Smooth muscle cell (in vitro differentiated cells): ENCODE measurements around the gene SCAPER. TPM values are rescaled to one million over a fixed set of nuclear protein-coding genes. Genes with fewer than 3 reads are reported as not detected.
"Not testable (repeated sequence)": the region's sequence is repeated elsewhere in the genome, so short reads cannot be mapped to it uniquely, and the experiment has no call there.

Experiments
- DNase-seq: peaks from one replicate; lab custom pipeline; 2025; ENCODE audit not compliant: unreplicated experiment; lab: John Stamatoyannopoulos, UW
- H2AFZ ChIP-seq: fragments of 200-600 bp; sonication (generic); 2 replicates; pipeline ENCODE4 v1.6.0; 2016; ENCODE audit warnings: antibody characterized with exemption, low read depth, mild to moderate bottlenecking
- H3F3A ChIP-seq: fragments of 200-600 bp; sonication (generic); 2 replicates; pipeline ENCODE4 v1.6.0; 2017; ENCODE audit warnings: antibody characterized with exemption, low read depth
- H3K27ac ChIP-seq: fragments of 200-600 bp; sonication (generic); 2 replicates; pipeline ENCODE4 v1.5.1; 2016; ENCODE audit warnings: low read depth, mild to moderate bottlenecking
- H3K27me3 ChIP-seq: fragments of 200-600 bp; sonication (generic); 2 replicates; pipeline ENCODE4 v1.6.1; 2016; ENCODE audit warnings: low read depth, mild to moderate bottlenecking
- H3K36me3 ChIP-seq: fragments of 200-600 bp; sonication (generic); 2 replicates; pipeline ENCODE4 v1.5.1; 2016; ENCODE audit warnings: low read depth
- H3K4me1 ChIP-seq: fragments of 200-600 bp; sonication (generic); 2 replicates; pipeline ENCODE4 v1.5.1; 2016; ENCODE audit warnings: low read depth
- H3K4me2 ChIP-seq: fragments of 200-600 bp; sonication (generic); 2 replicates; pipeline ENCODE4 v1.6.0; 2016; ENCODE audit warnings: mild to moderate bottlenecking
- H3K4me3 ChIP-seq: fragments of 200-600 bp; sonication (generic); 2 replicates; pipeline ENCODE4 v1.5.1; 2016; ENCODE audit warnings: mild to moderate bottlenecking
- H3K79me2 ChIP-seq: fragments of 200-600 bp; sonication (generic); 2 replicates; pipeline ENCODE4 v1.6.0; 2016; ENCODE audit warnings: low read depth, mild to moderate bottlenecking
- H3K9ac ChIP-seq: fragments of 200-600 bp; sonication (generic); 2 replicates; pipeline ENCODE4 v1.6.0; 2016; ENCODE audit warnings: low read depth
- H3K9me3 ChIP-seq: fragments of 200-600 bp; sonication (generic); replicated peaks from 2 replicates; pipeline ENCODE4 v1.5.1; 2016; ENCODE audit warnings: low read depth
- H4K20me1 ChIP-seq: fragments of 200-600 bp; sonication (generic); 2 replicates; pipeline ENCODE4 v1.6.0; 2016; ENCODE audit warnings: low read depth
- CTCF ChIP-seq: fragments of 200-600 bp; sonication (generic); IDR thresholded peaks from 2 replicates; pipeline ENCODE4 v1.5.1; 2017; ENCODE audit warnings: borderline replicate concordance, mild to moderate bottlenecking, antibody characterized with exemption; ENCODE audit not compliant: insufficient read depth, poor library complexity, severe bottlenecking
- WGBS: methylation state at CpG from one replicate; pipeline ENCODE4 v1.1.7; 2016; ENCODE audit warnings: low lambda C conversion rate; 5-methylcytosine and 5-hydroxymethylcytosine counted together
- polyA plus RNA-seq: library from polyadenylated mRNA; unstranded; fragments of >200 nt; fragmentation: Nextera tagmentation; extraction: Ambion mirVana; gene quantifications from 2 replicates; pipeline ENCODE4 v1.2.1, GENCODE V29; 2016
- total RNA-seq: library from RNA; depleted of rRNA; stranded (reverse); fragments of >200 nt; gene quantifications from 2 replicates; pipeline ENCODE4 v1.2.3, GENCODE V29; 2014

Gene SCAPER
- total and polyA plus RNA-seq, 2 experiments from 2014 or later: 6.6 to 34.3 TPM

GRCh38 chr15:76737573-76737972 is 167.6 kb downstream of the SCAPER start:
- Histone ChIP-seq H3K9me3 (no peaks in the 10 kb centered on the region), H3K27ac (no peak overlapping the region), H3K4me3 (no peak overlapping the region), H2AFZ (no peak overlapping the region), H3K4me1 (no peaks in the 10 kb centered on the region), H3K9ac (no peak overlapping the region), H3F3A (no peaks in the 10 kb centered on the region), H3K36me3 (no peaks in the 10 kb centered on the region), H4K20me1 (no peaks in the 10 kb centered on the region), H3K79me2 (no peaks in the 10 kb centered on the region), H3K4me2 (no peak overlapping the region), H3K27me3 (no peaks in the 10 kb centered on the region)
- TF ChIP-seq CTCF: no peak
- DNase-seq: no peak
- WGBS: 91% methylated on average over 4 of the region's 4 CpGs

- WGBS: 86% methylated on average over 9 of the region's 9 CpGs
- H3K4me3 ChIP-seq, H3K4me2 ChIP-seq, H3K9ac ChIP-seq, H3F3A ChIP-seq, H3K9me3 ChIP-seq, H3K27me3 ChIP-seq, H3K4me1 ChIP-seq, DNase-seq, H2AFZ ChIP-seq, H3K36me3 ChIP-seq, H4K20me1 ChIP-seq, H3K79me2 ChIP-seq, H3K27ac ChIP-seq: not testable (repeated sequence)
Observed at GRCh38 chr15:76732321-76732720, 172.8 kb downstream of the SCAPER start.

GRCh38 chr15:76730262-76730661 is 174.9 kb downstream of the SCAPER start:
- H3F3A ChIP-seq: no peaks in the 10 kb centered on the region
- H3K79me2 ChIP-seq: no peaks in the 10 kb centered on the region
- DNase-seq: no peak
- no peaks in the 10 kb centered on the region for H4K20me1 ChIP-seq
- no peaks in the 10 kb centered on the region for H3K4me1 ChIP-seq
- TF ChIP-seq CTCF: no peak
- H3K4me2 ChIP-seq: no peak overlapping the region
- no peak overlapping the region for H3K4me3 ChIP-seq
- no peak overlapping the region for H3K27ac ChIP-seq
- H3K36me3 ChIP-seq: peaks cover 3% of the 10 kb centered on the region
- no peaks in the 10 kb centered on the region for H3K9me3 ChIP-seq
- H3K9ac ChIP-seq: no peak overlapping the region
- H3K27me3 ChIP-seq: no peaks in the 10 kb centered on the region
- no peak overlapping the region for H2AFZ ChIP-seq

GRCh38 chr15:76718863-76719262 is 186.3 kb downstream of the SCAPER start:
- no peak for DNase-seq
- no peaks in the 10 kb centered on the region for H3K27me3 ChIP-seq
- no peak overlapping the region for H3K9ac ChIP-seq
- no peak overlapping the region for H3K4me3 ChIP-seq
- H3F3A ChIP-seq: no peaks in the 10 kb centered on the region
- TF ChIP-seq CTCF: no peak
- no peak overlapping the region for H2AFZ ChIP-seq
- H3K4me1 ChIP-seq: no peaks in the 10 kb centered on the region
- H3K9me3 ChIP-seq: no peaks in the 10 kb centered on the region
- no peaks in the 10 kb centered on the region for H4K20me1 ChIP-seq
- no peak overlapping the region for H3K27ac ChIP-seq
- no peaks in the 10 kb centered on the region for H3K79me2 ChIP-seq
- H3K36me3 ChIP-seq: no peaks in the 10 kb centered on the region
- H3K4me2 ChIP-seq: no peak overlapping the region
